ENCODE results near the gene EXOC6B. TPM values are rescaled to one million over a fixed set of nuclear protein-coding genes. Genes with fewer than 3 reads are reported as not detected.

Gene EXOC6B
- total RNA-seq, 2 donors from 2014 or later = 11.7 to 12.9 TPM

- Histone ChIP-seq H3K4me3 (no peak overlapping the region), H3K9me3 (no peaks in the 10 kb centered on the region), H3K36me3 (replicated peaks in 1 of 2; ENCODE audit: insufficient read depth in 1 of 2, low read depth in 2 of 2) (no peaks in the 10 kb centered on the region), H3K4me1 (no peaks in the 10 kb centered on the region), H3K27me3 (no peaks in the 10 kb centered on the region), H3K27ac (no peak overlapping the region)
- ATAC-seq (no peak), DNase-seq (no peak)
- WGBS, 2 donors = 63 to 66% methylated on average over 2 of the region's 2 CpGs
- intact Hi-C loops (cut with DNase I) = no loop called here
- TF ChIP-seq, protein P1, sequence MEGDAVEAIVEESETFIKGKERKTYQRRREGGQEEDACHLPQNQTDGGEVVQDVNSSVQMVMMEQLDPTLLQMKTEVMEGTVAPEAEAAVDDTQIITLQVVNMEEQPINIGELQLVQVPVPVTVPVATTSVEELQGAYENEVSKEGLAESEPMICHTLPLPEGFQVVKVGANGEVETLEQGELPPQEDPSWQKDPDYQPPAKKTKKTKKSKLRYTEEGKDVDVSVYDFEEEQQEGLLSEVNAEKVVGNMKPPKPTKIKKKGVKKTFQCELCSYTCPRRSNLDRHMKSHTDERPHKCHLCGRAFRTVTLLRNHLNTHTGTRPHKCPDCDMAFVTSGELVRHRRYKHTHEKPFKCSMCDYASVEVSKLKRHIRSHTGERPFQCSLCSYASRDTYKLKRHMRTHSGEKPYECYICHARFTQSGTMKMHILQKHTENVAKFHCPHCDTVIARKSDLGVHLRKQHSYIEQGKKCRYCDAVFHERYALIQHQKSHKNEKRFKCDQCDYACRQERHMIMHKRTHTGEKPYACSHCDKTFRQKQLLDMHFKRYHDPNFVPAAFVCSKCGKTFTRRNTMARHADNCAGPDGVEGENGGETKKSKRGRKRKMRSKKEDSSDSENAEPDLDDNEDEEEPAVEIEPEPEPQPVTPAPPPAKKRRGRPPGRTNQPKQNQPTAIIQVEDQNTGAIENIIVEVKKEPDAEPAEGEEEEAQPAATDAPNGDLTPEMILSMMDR (IDR thresholded peaks at IDR 0.05) = no peak
- no peak for TF ChIP-seq POLR2A (IDR thresholded peaks at IDR 0.05)
Observed at GRCh38 chr2:72843301-72843700, 17.5 kb upstream of the EXOC6B start.

DNA sequence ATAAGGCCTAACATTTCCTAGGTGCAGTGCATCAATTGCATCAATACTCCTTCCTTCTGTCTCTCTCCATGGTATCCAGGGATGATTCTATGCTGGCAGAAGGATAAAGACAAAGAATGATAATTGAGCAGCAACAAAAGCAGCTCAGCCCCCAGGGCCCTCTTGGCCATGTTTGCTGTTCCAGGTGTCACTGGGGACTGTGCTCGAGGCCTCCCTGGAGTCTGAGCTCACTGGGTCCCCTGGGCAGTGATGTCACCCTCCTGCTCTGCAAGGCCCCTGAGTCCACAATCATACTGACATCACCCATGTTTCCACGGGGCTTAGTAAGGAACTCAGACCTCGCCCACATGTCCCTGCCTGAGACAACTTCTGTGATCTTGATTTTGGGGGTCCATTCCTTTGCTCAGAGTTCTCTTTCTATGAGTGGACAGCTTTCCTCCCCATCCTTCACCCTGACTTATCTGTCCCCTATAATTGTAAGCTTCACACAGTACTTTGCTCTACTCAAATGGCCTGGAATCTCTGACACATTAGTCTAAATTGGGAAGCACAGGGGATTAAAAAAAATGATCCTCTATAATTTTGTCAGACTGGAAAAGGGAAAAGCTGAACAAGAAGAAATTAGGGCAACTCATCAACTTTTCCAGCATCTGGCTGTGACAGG is 15.8 kb upstream of the EXOC6B start:
- H3K36me3 ChIP-seq (replicated peaks in 1 of 2; ENCODE audit: insufficient read depth in 1 of 2, low read depth in 2 of 2) = no peaks in the 10 kb centered on the region
- intact Hi-C loops (cut with DNase I) = no loop called here
- ATAC-seq (no peak), DNase-seq (no peak)
- H3K4me3 ChIP-seq = no peak overlapping the region
- no peak overlapping the region for H3K27ac ChIP-seq
- 67 to 69% methylated on average over 2 to 3 of the region's 3 CpGs for WGBS, 2 donors
- no peaks in the 10 kb centered on the region for H3K9me3 ChIP-seq
- no peaks in the 10 kb centered on the region for H3K27me3 ChIP-seq
- no peak for TF ChIP-seq POLR2A (IDR thresholded peaks at IDR 0.05)
- TF ChIP-seq, protein P1 (IDR thresholded peaks at IDR 0.05) = no peak
- H3K4me1 ChIP-seq = no peaks in the 10 kb centered on the region

DNA sequence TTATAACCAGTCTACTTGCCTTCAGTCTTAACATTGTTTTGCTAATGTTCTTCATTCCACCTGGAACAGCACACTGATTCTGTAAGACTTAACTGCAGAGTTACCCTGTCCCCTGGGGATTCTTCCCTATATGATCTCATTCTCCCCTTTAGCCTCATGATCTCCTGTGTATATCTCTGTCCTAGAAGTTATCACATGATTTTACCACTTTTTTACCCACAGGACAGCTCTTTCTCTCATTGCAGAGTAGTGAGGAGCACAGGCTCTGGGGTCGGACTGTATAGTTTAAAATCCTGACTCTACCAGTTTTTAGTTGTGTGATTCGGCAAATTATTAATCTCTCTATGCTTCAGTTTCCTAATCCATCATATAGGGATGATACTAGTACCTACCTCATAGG is 14.2 kb upstream of the EXOC6B start:
- Histone ChIP-seq H3K27me3 (no peaks in the 10 kb centered on the region), H3K27ac (no peak overlapping the region), H3K9me3 (no peaks in the 10 kb centered on the region), H3K4me3 (no peak overlapping the region), H3K4me1 (no peaks in the 10 kb centered on the region), H3K36me3 (replicated peaks in 1 of 2; ENCODE audit: insufficient read depth in 1 of 2, low read depth in 2 of 2) (no peaks in the 10 kb centered on the region)
- WGBS, 2 donors = 88 to 96% methylated on average over 2 of the region's 2 CpGs
- intact Hi-C loops (cut with DNase I) = no loop called here
- TF ChIP-seq, protein P1 (IDR thresholded peaks at IDR 0.05) = no peak
- no peak for TF ChIP-seq POLR2A (IDR thresholded peaks at IDR 0.05)
- DNase-seq (no peak), ATAC-seq (no peak)

DNA sequence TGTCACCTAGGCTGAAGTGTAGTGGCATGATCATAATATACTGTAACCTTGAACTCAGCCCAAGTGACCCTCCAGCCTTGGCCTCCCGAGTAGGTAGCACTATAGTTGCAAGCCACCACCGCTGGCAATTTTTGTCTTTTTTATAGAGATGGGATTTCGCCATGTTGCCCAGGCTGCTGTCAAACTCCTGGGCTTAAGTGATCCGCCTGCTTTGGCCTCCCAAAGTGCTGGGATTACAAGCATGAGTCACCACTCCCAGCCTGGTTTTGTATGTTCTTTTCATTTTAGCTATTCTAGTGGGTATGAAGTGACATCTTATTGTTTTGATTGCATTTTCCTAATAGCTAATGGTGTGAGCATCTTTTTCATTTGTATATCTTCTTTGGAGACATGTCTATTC is 11.3 kb upstream of the EXOC6B start:
- Histone ChIP-seq H3K4me1 (no peaks in the 10 kb centered on the region), H3K27ac (no peak overlapping the region), H3K4me3 (no peak overlapping the region), H3K27me3 (no peaks in the 10 kb centered on the region), H3K36me3 (replicated peaks in 1 of 2; ENCODE audit: insufficient read depth in 1 of 2, low read depth in 2 of 2) (no peaks in the 10 kb centered on the region), H3K9me3 (no peaks in the 10 kb centered on the region)
- 70 to 73% methylated on average over 4 of the region's 4 CpGs for WGBS, 2 donors
- intact Hi-C loops (cut with DNase I) = no loop called here
- no peak for DNase-seq
- TF ChIP-seq POLR2A (IDR thresholded peaks at IDR 0.05) = no peak
- TF ChIP-seq, protein P1 (IDR thresholded peaks at IDR 0.05) = no peak
- ATAC-seq = no peak

GRCh38 chr2:72835403-72835802 is 9.6 kb upstream of the EXOC6B start:
- TF ChIP-seq POLR2A (IDR thresholded peaks at IDR 0.05) = no peak
- TF ChIP-seq, protein P1 (IDR thresholded peaks at IDR 0.05) = no peak
- Histone ChIP-seq H3K27me3 (no peaks in the 10 kb centered on the region), H3K4me3 (no peak overlapping the region), H3K9me3 (no peaks in the 10 kb centered on the region), H3K4me1 (no peaks in the 10 kb centered on the region), H3K36me3 (replicated peaks in 1 of 2; ENCODE audit: insufficient read depth in 1 of 2, low read depth in 2 of 2) (no peaks in the 10 kb centered on the region), H3K27ac (no peak overlapping the region)
- intact Hi-C loops (cut with DNase I) = no loop called here
- ATAC-seq (no peak), DNase-seq (no peak)
- 40 to 47% methylated on average over 1 of the region's 1 CpG for WGBS, 2 donors

Measured in body of pancreas (tissue), 4 donors.